LHCN-M2 (cell line): ENCODE data around the gene DUSP6. TPM values are rescaled to one million over a fixed set of nuclear protein-coding genes. Genes with fewer than 3 reads are reported as not detected.

Experiments
- total RNA-seq: library from RNA; depleted of rRNA; stranded (reverse); fragments of >200 nt; gene quantifications from 2 replicates; pipeline ENCODE4 v1.2.3, GENCODE V29; 2014; rRNA removed

DUSP6 gene
- total RNA-seq, 1 experiment from 2014 or later, result 31.6 TPM

Other genes starting within 250 kb of the DUSP6 start
- gene GALNT4, start 172.3 kb upstream of the DUSP6 start, total RNA-seq, result 6.3 and 6.4 TPM in 2 replicates
- 12.4 and 16.0 TPM in 2 replicates for gene POC1B, start 173.5 kb upstream of the DUSP6 start, total RNA-seq